ENCODE results near the gene VCAN.

Gene VCAN

DNA sequence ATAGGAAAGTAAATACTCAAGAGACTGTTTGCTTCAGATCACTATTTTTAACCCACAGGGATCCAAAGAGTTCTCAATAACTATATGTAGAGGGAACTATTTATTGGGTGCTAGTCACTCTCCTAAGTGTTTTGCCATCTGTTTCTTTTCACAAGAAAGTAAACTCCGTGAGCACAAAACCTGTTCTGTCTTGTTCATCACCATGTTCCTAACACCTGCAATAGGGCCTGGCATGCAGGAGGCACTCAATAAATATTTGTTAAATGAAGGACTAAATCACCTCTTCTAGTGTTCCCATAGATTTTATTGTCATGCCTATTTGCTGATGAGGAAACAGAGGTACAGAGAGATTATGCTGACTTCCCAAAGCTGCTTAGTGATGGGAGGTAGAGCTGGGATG lies 118.2 kb downstream of the VCAN start:
- no peaks in the 10 kb centered on the region for H3K4me1 Mint-ChIP-seq
- H3K27ac Mint-ChIP-seq: no peak overlapping the region
- DNase-seq (ENCODE audit: low spot score in 2 of 2): no peak
- no peaks in the 10 kb centered on the region for H3K27me3 Mint-ChIP-seq
- no peak for ATAC-seq (ENCODE audit: low read depth)
- no peak overlapping the region for H3K4me3 Mint-ChIP-seq
- H3K9me3 Mint-ChIP-seq: no peaks in the 10 kb centered on the region
- H3K36me3 Mint-ChIP-seq: no peaks in the 10 kb centered on the region

GRCh38 chr5:83590966-83591365 lies 119.4 kb downstream of the VCAN start:
- no peaks in the 10 kb centered on the region for H3K36me3 Mint-ChIP-seq

GRCh38 chr5:83595217-83595616 lies 123.7 kb downstream of the VCAN start:
- no peak overlapping the region for H3K4me3 Mint-ChIP-seq

More at GRCh38 chr5:83590966-83591365, 119.4 kb downstream of the VCAN start:
- no peaks in the 10 kb centered on the region for H3K27me3 Mint-ChIP-seq
- no peaks in the 10 kb centered on the region for H3K4me1 Mint-ChIP-seq
- H3K9me3 Mint-ChIP-seq: no peaks in the 10 kb centered on the region
- no peak overlapping the region for H3K4me3 Mint-ChIP-seq
- no peak overlapping the region for H3K27ac Mint-ChIP-seq
- no peak for DNase-seq (ENCODE audit: low spot score in 2 of 2)
- no peak for ATAC-seq (ENCODE audit: low read depth)

GRCh38 chr5:83608122-83608521 lies 136.6 kb downstream of the VCAN start:
- H3K27me3 Mint-ChIP-seq: no peaks in the 10 kb centered on the region
- DNase-seq (ENCODE audit: low spot score in 2 of 2): no peak
- no peak overlapping the region for H3K27ac Mint-ChIP-seq

More at GRCh38 chr5:83595217-83595616, 123.7 kb downstream of the VCAN start:
- Mint-ChIP-seq H3K9me3 (peaks cover 2% of the 10 kb centered on the region), H3K27ac (no peak overlapping the region), H3K36me3 (no peaks in the 10 kb centered on the region), H3K27me3 (no peaks in the 10 kb centered on the region), H3K4me1 (no peaks in the 10 kb centered on the region)
- DNase-seq (ENCODE audit: low spot score in 2 of 2) (no peak), ATAC-seq (ENCODE audit: low read depth) (no peak)

DNA sequence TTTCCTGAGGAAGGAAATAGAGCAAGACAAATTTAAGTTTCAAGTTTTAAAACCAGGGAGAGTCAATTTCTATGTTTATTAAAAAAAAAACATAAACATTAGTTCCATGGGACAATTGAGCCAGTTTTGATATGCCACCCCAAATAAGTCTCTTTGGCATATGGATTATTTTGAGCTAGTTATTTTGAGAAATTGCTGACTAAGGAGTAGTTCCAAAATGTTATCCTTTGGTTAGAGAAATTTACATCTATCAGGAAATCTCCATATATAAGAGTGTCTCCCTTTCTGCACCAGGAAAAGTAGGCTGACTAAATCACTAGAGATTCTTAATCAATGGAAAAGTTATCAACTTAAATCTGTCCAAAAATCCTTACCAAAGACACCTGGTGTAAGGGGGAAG lies 143.3 kb downstream of the VCAN start:
- no peaks in the 10 kb centered on the region for H3K4me1 Mint-ChIP-seq
- no peak for DNase-seq (ENCODE audit: low spot score in 2 of 2)
- no peak overlapping the region for H3K4me3 Mint-ChIP-seq
- H3K9me3 Mint-ChIP-seq: peaks cover 13% of the 10 kb centered on the region
- H3K27me3 Mint-ChIP-seq: no peaks in the 10 kb centered on the region
- no peaks in the 10 kb centered on the region for H3K36me3 Mint-ChIP-seq
- no peak for ATAC-seq (ENCODE audit: low read depth)
- no peak overlapping the region for H3K27ac Mint-ChIP-seq

More at GRCh38 chr5:83608122-83608521, 136.6 kb downstream of the VCAN start:
- Mint-ChIP-seq H3K36me3 (no peaks in the 10 kb centered on the region), H3K9me3 (peaks cover 2% of the 10 kb centered on the region), H3K4me1 (no peaks in the 10 kb centered on the region), H3K4me3 (no peak overlapping the region)
- ATAC-seq (ENCODE audit: low read depth): no peak

GRCh38 chr5:83628360-83628759 lies 156.8 kb downstream of the VCAN start:
- DNase-seq (ENCODE audit: low spot score in 2 of 2): no peak
- Mint-ChIP-seq H3K4me1 (no peaks in the 10 kb centered on the region), H3K4me3 (no peak overlapping the region), H3K27me3 (no peaks in the 10 kb centered on the region), H3K27ac (no peak overlapping the region), H3K36me3 (no peaks in the 10 kb centered on the region), H3K9me3 (no peaks in the 10 kb centered on the region)
- ATAC-seq (ENCODE audit: low read depth): no peak

All from memory B cell (primary cell).